ENCODE data around the gene PARP12. TPM values are rescaled to one million over a fixed set of nuclear protein-coding genes. Genes with fewer than 3 reads are reported as not detected.

PARP12 gene
- total RNA-seq, 4 donors from 2014 or later: 22.7 to 81.0 (median 27.0) TPM

GRCh38 chr7:139989366-139990141 lies 73.2 kb downstream of the PARP12 start:
- Histone ChIP-seq H3K9me3 (no peaks in the 10 kb centered on the region), H3K27ac (no peak overlapping the region), H3K4me1 (no peaks in the 10 kb centered on the region), H3K27me3 (no peaks in the 10 kb centered on the region), H3K4me3 (no peak overlapping the region), H3K36me3 (no peaks in the 10 kb centered on the region)
- 83% methylated on average over 12 of the region's 12 CpGs for WGBS
- TF ChIP-seq EP300 (IDR thresholded peaks at IDR 0.05) (no peak), POLR2A (IDR thresholded peaks at IDR 0.05) (no peak), POLR2AphosphoS5 (IDR thresholded peaks at IDR 0.05) (no peak)
- TF ChIP-seq, protein P1, sequence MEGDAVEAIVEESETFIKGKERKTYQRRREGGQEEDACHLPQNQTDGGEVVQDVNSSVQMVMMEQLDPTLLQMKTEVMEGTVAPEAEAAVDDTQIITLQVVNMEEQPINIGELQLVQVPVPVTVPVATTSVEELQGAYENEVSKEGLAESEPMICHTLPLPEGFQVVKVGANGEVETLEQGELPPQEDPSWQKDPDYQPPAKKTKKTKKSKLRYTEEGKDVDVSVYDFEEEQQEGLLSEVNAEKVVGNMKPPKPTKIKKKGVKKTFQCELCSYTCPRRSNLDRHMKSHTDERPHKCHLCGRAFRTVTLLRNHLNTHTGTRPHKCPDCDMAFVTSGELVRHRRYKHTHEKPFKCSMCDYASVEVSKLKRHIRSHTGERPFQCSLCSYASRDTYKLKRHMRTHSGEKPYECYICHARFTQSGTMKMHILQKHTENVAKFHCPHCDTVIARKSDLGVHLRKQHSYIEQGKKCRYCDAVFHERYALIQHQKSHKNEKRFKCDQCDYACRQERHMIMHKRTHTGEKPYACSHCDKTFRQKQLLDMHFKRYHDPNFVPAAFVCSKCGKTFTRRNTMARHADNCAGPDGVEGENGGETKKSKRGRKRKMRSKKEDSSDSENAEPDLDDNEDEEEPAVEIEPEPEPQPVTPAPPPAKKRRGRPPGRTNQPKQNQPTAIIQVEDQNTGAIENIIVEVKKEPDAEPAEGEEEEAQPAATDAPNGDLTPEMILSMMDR (IDR thresholded peaks at IDR 0.05): no peak
- DNase-seq (ENCODE audit: low spot score in 2 of 2): no peak

DNA sequence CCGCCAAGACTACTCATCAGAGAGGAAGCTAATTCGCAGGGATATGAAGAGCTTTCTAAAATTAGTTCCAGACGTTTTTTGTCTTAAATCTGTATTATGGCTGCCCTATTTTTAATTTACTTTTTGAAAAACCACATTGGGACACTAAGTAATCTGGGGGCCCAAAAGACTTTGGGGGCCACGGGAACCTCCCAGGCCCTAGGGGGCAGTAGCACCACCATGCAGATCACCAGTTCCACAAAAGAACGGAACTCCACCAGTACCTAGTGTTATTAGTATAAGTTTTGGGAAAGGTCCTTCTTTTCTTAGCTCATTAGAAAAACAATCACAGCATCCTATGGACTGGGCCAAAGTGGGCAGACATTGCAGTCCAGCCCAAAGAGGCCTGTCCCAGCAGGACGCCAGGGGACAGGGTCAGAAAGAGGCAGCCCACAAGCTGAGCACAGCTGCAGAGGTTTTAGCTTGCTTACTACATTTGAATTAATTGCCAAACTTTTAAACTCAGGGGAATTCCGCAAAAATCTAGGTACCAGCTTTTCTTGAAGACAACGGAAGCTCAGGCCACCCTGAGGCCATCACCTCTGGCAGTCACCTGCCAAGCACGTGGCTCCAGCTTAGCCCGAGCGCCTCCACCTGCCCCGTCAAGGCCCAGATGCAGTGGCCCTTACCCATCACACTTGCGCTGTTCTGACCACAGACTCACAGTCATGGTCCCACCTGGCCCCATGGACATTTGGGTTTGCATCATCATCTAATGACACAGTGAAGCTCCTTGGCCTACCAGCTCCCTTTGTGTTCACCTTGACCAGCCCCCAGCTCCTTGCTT lies 74.8 kb downstream of the PARP12 start:
- Histone ChIP-seq H3K4me1 (no peaks in the 10 kb centered on the region), H3K27me3 (no peaks in the 10 kb centered on the region), H3K9me3 (no peaks in the 10 kb centered on the region), H3K27ac (no peak overlapping the region), H3K4me3 (no peak overlapping the region), H3K36me3 (no peaks in the 10 kb centered on the region)
- TF ChIP-seq, protein P1 (IDR thresholded peaks at IDR 0.05): no peak
- TF ChIP-seq EP300 (IDR thresholded peaks at IDR 0.05): no peak
- TF ChIP-seq POLR2A (IDR thresholded peaks at IDR 0.05): no peak
- no peak for TF ChIP-seq POLR2AphosphoS5 (IDR thresholded peaks at IDR 0.05)
- no peak for DNase-seq (ENCODE audit: low spot score in 2 of 2)
- 65% methylated on average over 12 of the region's 13 CpGs for WGBS

DNA sequence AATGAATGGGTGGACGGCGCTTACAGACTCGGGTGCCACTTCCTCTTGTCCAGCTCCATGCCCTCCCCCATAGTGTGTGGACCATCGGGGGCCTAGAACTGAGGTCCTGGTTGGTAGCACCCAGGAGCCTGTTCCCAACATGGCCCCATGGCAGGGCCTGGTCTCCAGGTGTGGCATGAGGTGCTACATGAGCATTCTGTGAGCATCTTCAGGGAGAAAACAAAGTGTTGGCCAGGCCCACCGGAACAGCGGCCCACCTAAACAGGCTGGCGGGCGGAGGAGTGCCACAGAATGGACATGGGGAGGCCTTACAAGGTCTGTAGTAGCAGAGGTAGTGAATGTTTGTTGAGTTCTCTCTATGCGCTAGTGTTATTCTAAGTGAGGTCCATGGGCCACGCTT lies 76.9 kb downstream of the PARP12 start:
- Histone ChIP-seq H3K27ac (no peak overlapping the region), H3K36me3 (no peaks in the 10 kb centered on the region), H3K4me1 (no peaks in the 10 kb centered on the region), H3K9me3 (no peaks in the 10 kb centered on the region), H3K27me3 (no peaks in the 10 kb centered on the region), H3K4me3 (no peak overlapping the region)
- WGBS: 92% methylated on average over 10 of the region's 10 CpGs
- TF ChIP-seq POLR2A (IDR thresholded peaks at IDR 0.05) (no peak), POLR2AphosphoS5 (IDR thresholded peaks at IDR 0.05) (no peak), EP300 (IDR thresholded peaks at IDR 0.05) (no peak)
- TF ChIP-seq, protein P1 (IDR thresholded peaks at IDR 0.05): no peak
- DNase-seq (ENCODE audit: low spot score in 2 of 2): no peak

DNA sequence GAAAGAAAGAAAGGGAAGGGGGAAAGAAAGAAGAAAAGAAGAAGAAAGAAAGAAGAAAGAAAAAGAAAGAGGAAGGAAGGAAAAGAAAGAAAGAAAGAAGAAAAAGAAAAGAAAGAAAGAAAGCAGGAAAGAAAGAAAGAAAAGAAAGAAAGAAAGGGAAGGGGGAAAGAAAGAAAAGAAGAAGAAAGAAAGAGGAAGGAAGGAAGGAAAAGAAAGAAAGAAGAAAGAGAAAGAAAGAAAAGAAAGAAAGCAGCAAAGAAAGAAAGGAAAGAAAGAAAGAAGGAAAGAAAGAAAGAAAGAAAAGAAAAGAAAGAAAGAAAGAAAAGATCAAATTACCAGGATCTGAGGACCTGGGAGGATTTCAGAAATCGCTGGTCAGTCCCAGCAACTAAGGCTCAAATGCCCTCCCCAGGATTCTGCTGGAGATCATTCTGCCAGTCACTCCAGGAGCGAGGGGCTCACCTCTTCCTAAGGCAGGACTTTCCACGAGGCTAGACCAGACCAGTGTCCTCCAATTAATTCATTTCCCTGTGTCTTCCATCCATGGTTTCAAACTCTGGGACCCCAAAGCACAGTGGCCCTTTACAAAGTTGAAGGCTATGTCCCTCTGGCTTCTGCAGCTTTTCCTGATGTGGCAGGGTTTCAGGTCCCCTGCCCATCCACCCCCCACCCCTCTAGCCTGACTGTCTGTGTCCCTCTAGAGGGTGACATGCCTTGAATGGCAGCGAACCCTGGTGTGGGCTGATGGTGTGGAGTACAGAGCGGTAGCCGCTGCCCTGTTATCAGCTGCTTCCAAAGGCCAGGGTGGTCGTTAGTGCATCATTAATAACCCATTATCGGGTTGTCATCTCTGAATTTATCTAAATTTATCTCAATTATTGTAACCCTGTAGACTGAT lies 77.9 kb downstream of the PARP12 start:
- DNase-seq (ENCODE audit: low spot score in 2 of 2): no peak
- Histone ChIP-seq H3K4me3 (no peak overlapping the region), H3K27ac (no peak overlapping the region), H3K36me3 (no peaks in the 10 kb centered on the region), H3K9me3 (no peaks in the 10 kb centered on the region), H3K4me1 (no peaks in the 10 kb centered on the region), H3K27me3 (no peaks in the 10 kb centered on the region)
- 76% methylated on average over 8 of the region's 8 CpGs for WGBS
- TF ChIP-seq, protein P1 (IDR thresholded peaks at IDR 0.05): no peak
- TF ChIP-seq EP300 (IDR thresholded peaks at IDR 0.05) (no peak), POLR2AphosphoS5 (IDR thresholded peaks at IDR 0.05) (no peak), POLR2A (IDR thresholded peaks at IDR 0.05) (no peak)
